ENCODE measurements around the gene CADM1.

The CADM1 gene

GRCh38 chr11:115363426-115363825 lies 140.8 kb downstream of the CADM1 start:
- TF ChIP-seq FOXP2 (optimal IDR thresholded peaks at IDR 0.05; ENCODE audit: borderline replicate concordance, extremely low read depth, extremely low read length, insufficient read depth): no peak
- TF ChIP-seq SIN3A (IDR thresholded peaks at IDR 0.05; ENCODE audit: borderline replicate concordance, insufficient read depth, low read length): no peak
- no peak for TF ChIP-seq TAF1 (IDR thresholded peaks at IDR 0.05; ENCODE audit: borderline replicate concordance, insufficient read depth, low read length)
- TF ChIP-seq POLR2AphosphoS5 (IDR thresholded peaks at IDR 0.05; ENCODE audit: low read depth, low read length): no peak
- TF ChIP-seq REST (IDR thresholded peaks at IDR 0.05; ENCODE audit: insufficient read depth in 1 of 2, low read depth in 2 of 2, low read length in 2 of 2): no peak

- TF ChIP-seq SIN3A (IDR thresholded peaks at IDR 0.05; ENCODE audit: borderline replicate concordance, insufficient read depth, low read length) (no peak), POLR2AphosphoS5 (IDR thresholded peaks at IDR 0.05; ENCODE audit: low read depth, low read length) (no peak), REST (IDR thresholded peaks at IDR 0.05; ENCODE audit: insufficient read depth in 1 of 2, low read depth in 2 of 2, low read length in 2 of 2) (no peak), FOXP2 (optimal IDR thresholded peaks at IDR 0.05; ENCODE audit: borderline replicate concordance, extremely low read depth, extremely low read length, insufficient read depth) (no peak), TAF1 (IDR thresholded peaks at IDR 0.05; ENCODE audit: borderline replicate concordance, insufficient read depth, low read length) (no peak)
Measured at GRCh38 chr11:115362997-115363396, 141.2 kb downstream of the CADM1 start.

GRCh38 chr11:115361025-115361424 lies 143.2 kb downstream of the CADM1 start:
- TF ChIP-seq POLR2AphosphoS5 (IDR thresholded peaks at IDR 0.05; ENCODE audit: low read depth, low read length) (no peak), SIN3A (IDR thresholded peaks at IDR 0.05; ENCODE audit: borderline replicate concordance, insufficient read depth, low read length) (no peak), FOXP2 (optimal IDR thresholded peaks at IDR 0.05; ENCODE audit: borderline replicate concordance, extremely low read depth, extremely low read length, insufficient read depth) (no peak), TAF1 (IDR thresholded peaks at IDR 0.05; ENCODE audit: borderline replicate concordance, insufficient read depth, low read length) (no peak), REST (IDR thresholded peaks at IDR 0.05; ENCODE audit: insufficient read depth in 1 of 2, low read depth in 2 of 2, low read length in 2 of 2) (no peak)

- TF ChIP-seq SIN3A (IDR thresholded peaks at IDR 0.05; ENCODE audit: borderline replicate concordance, insufficient read depth, low read length): no peak
- TF ChIP-seq TAF1 (IDR thresholded peaks at IDR 0.05; ENCODE audit: borderline replicate concordance, insufficient read depth, low read length): no peak
- TF ChIP-seq REST (IDR thresholded peaks at IDR 0.05; ENCODE audit: insufficient read depth in 1 of 2, low read depth in 2 of 2, low read length in 2 of 2): no peak
- no peak for TF ChIP-seq FOXP2 (optimal IDR thresholded peaks at IDR 0.05; ENCODE audit: borderline replicate concordance, extremely low read depth, extremely low read length, insufficient read depth)
- TF ChIP-seq POLR2AphosphoS5 (IDR thresholded peaks at IDR 0.05; ENCODE audit: low read depth, low read length): no peak
Measured at GRCh38 chr11:115360186-115360824, 143.9 kb downstream of the CADM1 start.

Data from PFSK-1 (cell line).